Lung (tissue), 12 donors: ENCODE measurements around the gene EMILIN1. TPM values are rescaled to one million over a fixed set of nuclear protein-coding genes. Genes with fewer than 3 reads are reported as not detected.
"Not testable (repeated sequence)": the region's sequence is repeated elsewhere in the genome, so short reads cannot be mapped to it uniquely, and the experiment has no call there.

ENCODE experiments used
- ATAC-seq: fragments of 200-7000 bp; cut with Tn5 transposase; one replicate; pipeline ENCODE4 v1.9.1; 2020; ENCODE audit warnings: moderate number of reproducible peaks; ENCODE audit not compliant: insufficient read depth, low FRiP score
- DNase-seq, 3 donors: peaks; one replicate each; pipeline ENCODE4 v3.0.0-alpha.2; 2013 to 2017
- H3K27ac ChIP-seq, 2 donors: one replicate each; pipeline ENCODE4 v1.5.1; 2013; ENCODE audit warnings: mild to moderate bottlenecking in 2 of 2, moderate library complexity in 2 of 2, control low read depth in 1 of 2, inconsistent platforms in 1 of 2, low read depth in 1 of 2, low read length in 1 of 2
- H3K27me3 ChIP-seq, 3 donors: one replicate each; pipeline ENCODE4 v1.5.1; 2013; ENCODE audit warnings: low read length in 2 of 3; ENCODE audit not compliant: control insufficient read depth in 3 of 3, insufficient read depth in 3 of 3
- H3K36me3 ChIP-seq, 4 donors: one replicate each; pipeline ENCODE4 v1.5.1; 2013; ENCODE audit warnings: low read length in 4 of 4, mild to moderate bottlenecking in 1 of 4, moderate library complexity in 1 of 4; ENCODE audit not compliant: control insufficient read depth in 4 of 4, insufficient read depth in 4 of 4
- H3K4me1 ChIP-seq, 5 donors: one replicate each; pipeline ENCODE4 v1.5.1; 2013; ENCODE audit warnings: low read length in 5 of 5, mild to moderate bottlenecking in 2 of 5, moderate library complexity in 1 of 5; ENCODE audit not compliant: control insufficient read depth in 5 of 5, insufficient read depth in 5 of 5
- H3K4me3 ChIP-seq: one replicate; pipeline ENCODE4 v1.5.1; 2013; ENCODE audit warnings: mild to moderate bottlenecking, control low read depth, moderate library complexity
- H3K9ac ChIP-seq, 2 donors: one replicate each; pipeline ENCODE4 v1.5.1; 2013; ENCODE audit warnings: low read length in 2 of 2, control low read depth in 1 of 2; ENCODE audit not compliant: insufficient read depth in 1 of 2
- H3K9me3 ChIP-seq, 4 donors: one replicate each; pipeline ENCODE4 v1.5.1; 2013; ENCODE audit warnings: low read length in 3 of 4, mild to moderate bottlenecking in 1 of 4, moderate library complexity in 1 of 4; ENCODE audit not compliant: control insufficient read depth in 4 of 4, insufficient read depth in 3 of 4
- WGBS, 2 donors: extraction: QIAGEN DNeasy Blood & Tissue Kit; methylation state at CpG; one replicate each; pipeline ENCODE4 v1.1.7; 2013; 5-methylcytosine and 5-hydroxymethylcytosine counted together
- polyA plus RNA-seq, 2 donors: library from polyadenylated mRNA; stranded (reverse); fragments of 200-250 nt; gene quantifications; one replicate each; pipeline ENCODE4 v1.2.1, GENCODE V29; 2013
- total RNA-seq, 2 donors: library from RNA; depleted of rRNA in 1 of 2; stranded (reverse); fragments of >200 nt in 1 of 2; gene quantifications; one replicate each; pipeline ENCODE4 v1.2.1, GENCODE V29; 2014 to 2021
- TF ChIP-seq, protein P1 (sequence below): IDR thresholded peaks from 2 replicates; pipeline ENCODE4 v1.5.1; 2012; ENCODE audit warnings: mild to moderate bottlenecking; ENCODE audit errors: control extremely low read depth, extremely low read depth
- donor health status: control.
- donor health status: control.
- donor health status: Bipolar disorder and iron deficiency.
- donor health status: healthy.
- donor health status: DM: yes; HTN: yes; CAD: no.

The EMILIN1 gene
- total and polyA plus RNA-seq, 4 donors = 74.1 to 163 (median 93.5) TPM

DNA sequence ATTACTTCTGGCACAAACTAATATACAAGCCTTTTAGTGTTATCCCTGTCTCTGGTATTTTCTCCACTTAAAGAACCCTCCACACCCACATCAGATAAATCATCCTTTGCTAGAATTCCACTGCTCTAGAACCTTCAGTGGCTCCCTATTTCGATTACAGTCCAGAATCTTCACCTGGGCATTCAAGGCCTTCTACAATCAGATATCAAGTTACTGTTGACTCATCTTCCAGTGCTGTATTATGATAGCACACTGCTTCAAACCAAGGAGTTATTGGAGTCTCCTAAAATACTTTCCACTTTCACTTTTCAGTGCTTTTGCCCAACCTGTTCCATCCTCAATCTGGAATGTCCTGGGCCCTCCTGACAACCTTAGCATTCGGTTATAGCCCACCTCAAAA is 37.1 kb downstream of the EMILIN1 start:
- no peak overlapping the region for H3K9ac ChIP-seq
- H3K9me3 ChIP-seq = peaks cover 0 to 2% (median 0%) of the 10 kb centered on the region in 4 donors
- 67 to 82% methylated on average over 2 of the region's 2 CpGs for WGBS, 2 donors
- ATAC-seq (no peak), DNase-seq (no peak)
- no peak overlapping the region for H3K27ac ChIP-seq
- TF ChIP-seq, protein P1, sequence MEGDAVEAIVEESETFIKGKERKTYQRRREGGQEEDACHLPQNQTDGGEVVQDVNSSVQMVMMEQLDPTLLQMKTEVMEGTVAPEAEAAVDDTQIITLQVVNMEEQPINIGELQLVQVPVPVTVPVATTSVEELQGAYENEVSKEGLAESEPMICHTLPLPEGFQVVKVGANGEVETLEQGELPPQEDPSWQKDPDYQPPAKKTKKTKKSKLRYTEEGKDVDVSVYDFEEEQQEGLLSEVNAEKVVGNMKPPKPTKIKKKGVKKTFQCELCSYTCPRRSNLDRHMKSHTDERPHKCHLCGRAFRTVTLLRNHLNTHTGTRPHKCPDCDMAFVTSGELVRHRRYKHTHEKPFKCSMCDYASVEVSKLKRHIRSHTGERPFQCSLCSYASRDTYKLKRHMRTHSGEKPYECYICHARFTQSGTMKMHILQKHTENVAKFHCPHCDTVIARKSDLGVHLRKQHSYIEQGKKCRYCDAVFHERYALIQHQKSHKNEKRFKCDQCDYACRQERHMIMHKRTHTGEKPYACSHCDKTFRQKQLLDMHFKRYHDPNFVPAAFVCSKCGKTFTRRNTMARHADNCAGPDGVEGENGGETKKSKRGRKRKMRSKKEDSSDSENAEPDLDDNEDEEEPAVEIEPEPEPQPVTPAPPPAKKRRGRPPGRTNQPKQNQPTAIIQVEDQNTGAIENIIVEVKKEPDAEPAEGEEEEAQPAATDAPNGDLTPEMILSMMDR = no peak
- H3K4me1 ChIP-seq = peaks cover 0 to 9% (median 4%) of the 10 kb centered on the region in 5 donors
- H3K36me3 ChIP-seq = no peaks in the 10 kb centered on the region
- H3K27me3 ChIP-seq = peaks cover 0 to 29% (median 29%) of the 10 kb centered on the region in 3 donors
- no peak overlapping the region for H3K4me3 ChIP-seq

GRCh38 chr2:27117995-27118524 is 39.6 kb downstream of the EMILIN1 start:
- WGBS, 2 donors = 26% methylated on average over 14 of the region's 14 CpGs
- peaks cover 0 to 39% (median 39%) of the 10 kb centered on the region in 3 donors for H3K27me3 ChIP-seq
- H3K9me3 ChIP-seq = peaks cover 0 to 2% (median 0%) of the 10 kb centered on the region in 4 donors
- peaks cover 0 to 9% (median 4%) of the 10 kb centered on the region in 5 donors for H3K4me1 ChIP-seq
- ATAC-seq (no peak), DNase-seq (no peak)
- H3K4me3 ChIP-seq = no peak overlapping the region
- no peaks in the 10 kb centered on the region for H3K36me3 ChIP-seq
- H3K9ac ChIP-seq = no peak overlapping the region
- TF ChIP-seq, protein P1 = no peak
- H3K27ac ChIP-seq = no peak overlapping the region

GRCh38 chr2:27118525-27119329 is 40.3 kb downstream of the EMILIN1 start, which contains the start of gene CGREF1:
CGREF1 (minus strand) TSS chr2:27119128; CDS start chr2:27104366, 14,762 bp downstream.
- 3 to 5% methylated on average over 67 to 84 of the region's 84 CpGs for WGBS, 2 donors
- ATAC-seq (no peak), DNase-seq (no peak)

GRCh38 chr2:27119330-27119670 is 40.9 kb downstream of the EMILIN1 start:
- ATAC-seq, H3K4me3 ChIP-seq, H3K9me3 ChIP-seq, DNase-seq, H3K36me3 ChIP-seq, H3K9ac ChIP-seq, H3K27ac ChIP-seq: not testable (repeated sequence)
- WGBS, 2 donors = 77 to 88% methylated on average over 8 of the region's 8 CpGs
- H3K4me1 ChIP-seq = peaks cover 0 to 16% (median 4%) of the 10 kb centered on the region in 5 donors
- peaks cover 0 to 39% (median 39%) of the 10 kb centered on the region in 3 donors for H3K27me3 ChIP-seq

More at GRCh38 chr2:27118525-27119329, 40.3 kb downstream of the EMILIN1 start, which contains the start of gene CGREF1:
- Histone ChIP-seq H3K4me1 (peaks cover 0 to 13% (median 4%) of the 10 kb centered on the region in 5 donors), H3K27me3 (peaks cover 0 to 39% (median 39%) of the 10 kb centered on the region in 3 donors), H3K4me3 (peak within 1 kb of the TSS; percentile 20), H3K9ac (no peak within 1 kb of the TSS), H3K27ac (no peak within 1 kb of the TSS), H3K36me3 (no peaks in the 10 kb centered on the region), H3K9me3 (peaks cover 0 to 2% (median 0%) of the 10 kb centered on the region in 4 donors)
- TF ChIP-seq, protein P1 = no peak
